Measurements from ENCODE around the gene KIAA1217. TPM values are rescaled to one million over a fixed set of nuclear protein-coding genes. Genes with fewer than 3 reads are reported as not detected.
A peak's percentile ranks its signal among the peaks of the same experiment; 100 is the strongest.

Gene KIAA1217
- total and polyA plus RNA-seq, 2 of the 8 experiments (the other 6 are each of a cell fraction or from before 2014, with no cell fraction given) = 4.5 to 15.6 TPM

DNA sequence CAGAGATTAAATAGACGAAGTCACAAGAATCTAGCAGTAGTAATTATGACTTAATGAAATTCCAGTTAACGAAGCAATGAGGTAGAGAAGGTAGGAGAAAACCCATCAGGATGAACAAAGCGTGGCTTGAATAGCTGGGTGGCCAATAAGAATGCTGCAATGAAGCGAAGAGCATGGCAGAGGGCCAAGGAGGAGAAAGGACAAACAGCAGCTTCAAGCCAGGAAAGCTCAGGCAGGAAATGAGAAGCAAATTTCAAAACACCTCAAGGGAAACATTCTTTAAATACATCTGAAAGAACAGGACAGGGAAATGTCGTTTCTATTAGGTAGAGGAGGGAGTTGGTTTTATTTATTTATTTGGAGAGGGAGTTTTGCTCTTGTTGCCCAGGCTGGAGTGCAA lies 122.5 kb downstream of the KIAA1217 start:
- no peak overlapping the region for H3K27ac ChIP-seq (ENCODE audit: low read depth, low read length)
- peak in 1 of 2 experiments; percentile 2 for DNase-seq (ENCODE audit: low read depth in 1 of 2, low spot score in 2 of 2)
- no peak overlapping the region for H3K18ac ChIP-seq (ENCODE audit: extremely low read depth, low read length)
- H2AK5ac ChIP-seq (ENCODE audit: low read depth, low read length) = no peak overlapping the region
- H2AFZ ChIP-seq (ENCODE audit: low read length) = no peak overlapping the region
- H3K27me3 ChIP-seq (replicated peaks in 1 of 4; ENCODE audit: control insufficient read depth in 3 of 4, extremely low read depth in 1 of 4, insufficient read depth in 3 of 4, low read length in 3 of 4) = no peaks in the 10 kb centered on the region
- no peak overlapping the region for H4K8ac ChIP-seq (ENCODE audit: extremely low read depth, insufficient read depth, low read length)
- no peak overlapping the region for H3K4me3 ChIP-seq (ENCODE audit: extremely low read depth in 1 of 4, insufficient read depth in 2 of 4, low read depth in 3 of 4, low read length in 4 of 4)
- H4K20me1 ChIP-seq (replicated peaks in 1 of 2; ENCODE audit: control insufficient read depth in 1 of 2, insufficient read depth in 2 of 2, low read length in 2 of 2) = no peaks in the 10 kb centered on the region
- H2BK120ac ChIP-seq (replicated peaks; ENCODE audit: low read depth, low read length) = no peak overlapping the region
- CTCF ChIA-PET (ENCODE audit: partially characterized antibody) = interaction anchor here (0.6 to 1.9 kb wide), 4 partner anchors 12 to 164 kb away, joined by 3 to 9 read pairs (median 4); no protein-coding TSS in a partner anchor
- no peak overlapping the region for H2BK15ac ChIP-seq (ENCODE audit: low read length)
- H3K9me3 ChIP-seq (ENCODE audit: insufficient read depth in 2 of 2, low read depth in 1 of 2, low read length in 1 of 2) = peaks cover 0 to 6% of the 10 kb centered on the region in 2 experiments; a peak in 1 of 4 replicates
- no peak overlapping the region for H2BK20ac ChIP-seq (ENCODE audit: low read length)
- FAIRE-seq = peak; percentile 55
- H4K5ac ChIP-seq (ENCODE audit: insufficient read length, low read depth, low read length) = no peak overlapping the region
- no peaks in the 10 kb centered on the region for H3K23me2 ChIP-seq (ENCODE audit: low read depth, low read length)
- no peak overlapping the region for H3K4ac ChIP-seq (replicated peaks; ENCODE audit: insufficient read length, low read depth, low read length)
- no peak overlapping the region for H3K56ac ChIP-seq (replicated peaks; ENCODE audit: insufficient read length, low read depth, low read length)
- POLR2A ChIA-PET (ENCODE audit: partially characterized antibody) = interaction anchor here (0.9 kb wide), 1 partner anchor 15 kb away, joined by 4 read pairs; no protein-coding TSS in a partner anchor
- no peak overlapping the region for H3K4me2 ChIP-seq (ENCODE audit: insufficient read depth in 1 of 2, low read depth in 2 of 2, low read length in 2 of 2)
- no peak overlapping the region for H4K91ac ChIP-seq (replicated peaks; ENCODE audit: insufficient read length, low read length)
- no peak for TF ChIP-seq SUZ12 (IDR thresholded peaks at IDR 0.05; ENCODE audit: low read length)
- TF ChIP-seq SAP30 (IDR thresholded peaks at IDR 0.05; ENCODE audit: insufficient read depth, insufficient replicate concordance, low read length) = no peak
- no peak for TF ChIP-seq NRF1 (IDR thresholded peaks at IDR 0.05; ENCODE audit: low read depth, low read length)
- no peak for TF ChIP-seq SRF (IDR thresholded peaks at IDR 0.05; ENCODE audit: low read depth, low read length)
- TF ChIP-seq RAD21 (IDR thresholded peaks at IDR 0.05 in 1 of 2, conservative IDR thresholded peaks at IDR 0.05 in 1 of 2; ENCODE audit: low read depth in 2 of 2, low read length in 2 of 2) = no peak
- no peaks in the 10 kb centered on the region for H3K79me2 ChIP-seq (ENCODE audit: control insufficient read depth in 1 of 2, insufficient read depth in 2 of 2, low read length in 2 of 2)
- H3K36me3 ChIP-seq (ENCODE audit: control insufficient read depth in 2 of 4, insufficient read depth in 4 of 4, low read length in 3 of 4) = peaks cover 0 to 4% (median 0%) of the 10 kb centered on the region in 4 experiments; a peak in 1 of 8 replicates
- H3K4me1 ChIP-seq (replicated peaks in 1 of 4; ENCODE audit: control insufficient read depth in 3 of 4, insufficient read depth in 4 of 4, low read length in 3 of 4) = no peaks in the 10 kb centered on the region
- H2BK5ac ChIP-seq (ENCODE audit: low read depth, low read length) = no peak overlapping the region
- H3K79me1 ChIP-seq (ENCODE audit: low read depth, low read length) = no peaks in the 10 kb centered on the region
- no peak overlapping the region for H3K23ac ChIP-seq (ENCODE audit: insufficient read length)
- no peak overlapping the region for H2BK12ac ChIP-seq (ENCODE audit: low read depth, low read length)
- WGBS, 2 experiments (ENCODE audit: extremely low coverage in 1 of 2, insufficient coverage in 1 of 2, insufficient read length in 1 of 2, insufficient replicate concordance in 2 of 2, low coverage in 1 of 2, low lambda C conversion rate in 2 of 2, missing lambda C conversion rate in 1 of 2) = 80% methylated on average over 5 of the region's 5 CpGs; no CpG with 5 or more reads in 1 of the 2 experiments
- H3K14ac ChIP-seq (ENCODE audit: insufficient read length) = no peak overlapping the region
- H3K9ac ChIP-seq (replicated peaks in 1 of 4; ENCODE audit: extremely low read depth in 1 of 4, low read depth in 3 of 4, low read length in 3 of 4) = no peak overlapping the region

Measured in H1 (cell line).